Measurements from ENCODE around the gene CCDC71.

CCDC71 gene

GRCh38 chr3:49157289-49157688 is 8.8 kb downstream of the CCDC71 start (continued):
- no peak for TF ChIP-seq TSHZ2 (CRISPR knock-in tag; IDR thresholded peaks at IDR 0.05)
- no peak for TF ChIP-seq ZFP30 (CRISPR knock-in tag; IDR thresholded peaks at IDR 0.05)
- TF ChIP-seq CSRNP3 (CRISPR knock-in tag; IDR thresholded peaks at IDR 0.05): no peak
- TF ChIP-seq CSDC2 (CRISPR knock-in tag; IDR thresholded peaks at IDR 0.05): no peak
- TF ChIP-seq ARNTL (CRISPR knock-in tag; IDR thresholded peaks at IDR 0.05; ENCODE audit: borderline replicate concordance, low read depth): no peak
- no peak for TF ChIP-seq RARB (CRISPR knock-in tag; IDR thresholded peaks at IDR 0.05)

- TF ChIP-seq TSHZ2 (CRISPR knock-in tag; IDR thresholded peaks at IDR 0.05) (no peak), CSRNP3 (CRISPR knock-in tag; IDR thresholded peaks at IDR 0.05) (no peak), CREB5 (CRISPR knock-in tag; IDR thresholded peaks at IDR 0.05; ENCODE audit: low read depth) (no peak), ZNF8 (CRISPR knock-in tag; IDR thresholded peaks at IDR 0.05) (no peak), BACH2 (CRISPR knock-in tag; IDR thresholded peaks at IDR 0.05; ENCODE audit: borderline replicate concordance) (no peak), ZFP3 (CRISPR knock-in tag; IDR thresholded peaks at IDR 0.05) (no peak), SNAI2 (CRISPR knock-in tag; IDR thresholded peaks at IDR 0.05) (no peak), PATZ1 (CRISPR knock-in tag; IDR thresholded peaks at IDR 0.05; ENCODE audit: borderline replicate concordance) (no peak), ZFP30 (CRISPR knock-in tag; IDR thresholded peaks at IDR 0.05) (no peak), ESRRG (CRISPR knock-in tag; IDR thresholded peaks at IDR 0.05) (no peak)
- ATAC-seq: no peak
Observed at GRCh38 chr3:49153349-49153912, 12.7 kb downstream of the CCDC71 start.

- ATAC-seq: no peak
Observed at GRCh38 chr3:49151610-49152009, 14.5 kb downstream of the CCDC71 start.

More at GRCh38 chr3:49151610-49152009, 14.5 kb downstream of the CCDC71 start:
- no peak for TF ChIP-seq TSHZ2 (CRISPR knock-in tag; IDR thresholded peaks at IDR 0.05)
- TF ChIP-seq ISL1 (CRISPR knock-in tag; IDR thresholded peaks at IDR 0.05): no peak
- TF ChIP-seq ZNF70 (CRISPR knock-in tag; IDR thresholded peaks at IDR 0.05): no peak
- TF ChIP-seq ZFP30 (CRISPR knock-in tag; IDR thresholded peaks at IDR 0.05): no peak
- TF ChIP-seq ARNTL (CRISPR knock-in tag; IDR thresholded peaks at IDR 0.05; ENCODE audit: borderline replicate concordance, low read depth): no peak
- TF ChIP-seq TOX (CRISPR knock-in tag; IDR thresholded peaks at IDR 0.05; ENCODE audit: borderline replicate concordance): no peak
- no peak for TF ChIP-seq POU6F1 (CRISPR knock-in tag; IDR thresholded peaks at IDR 0.05; ENCODE audit: borderline replicate concordance, low read depth)
- TF ChIP-seq CREB5 (CRISPR knock-in tag; IDR thresholded peaks at IDR 0.05; ENCODE audit: low read depth): no peak
- no peak for TF ChIP-seq PPARA (CRISPR knock-in tag; IDR thresholded peaks at IDR 0.05; ENCODE audit: borderline replicate concordance)
- TF ChIP-seq CSDC2 (CRISPR knock-in tag; IDR thresholded peaks at IDR 0.05): no peak

Measured in SK-N-SH treated with all-trans-retinoic acid at 6 μM for 48 hours (cell line).